GM19372 (cell line): Measurements from ENCODE around the gene HLA-DRB1.

Experiments
- ATAC-seq: cut with Tn5 transposase; IDR thresholded peaks from one replicate; pipeline ENCODE4 v1.9.1; 2021; ENCODE audit warnings: mild to moderate bottlenecking, low read depth, moderate library complexity; ENCODE audit not compliant: unreplicated experiment

The HLA-DRB1 gene

GRCh38 chr6:32565511-32565910 lies 24.1 kb downstream of the HLA-DRB1 start:
- no peak for ATAC-seq

GRCh38 chr6:32562940-32563339 lies 26.7 kb downstream of the HLA-DRB1 start:
- ATAC-seq, result no peak

- ATAC-seq, result no peak
Observed at GRCh38 chr6:32559747-32560146, 29.9 kb downstream of the HLA-DRB1 start.

- no peak for ATAC-seq
Observed at GRCh38 chr6:32558426-32559057, 31.1 kb downstream of the HLA-DRB1 start.

GRCh38 chr6:32554116-32554965 lies 35.3 kb downstream of the HLA-DRB1 start:
- no peak for ATAC-seq

- no peak for ATAC-seq
Observed at GRCh38 chr6:32553037-32553742, 36.5 kb downstream of the HLA-DRB1 start.

- ATAC-seq, result no peak
Observed at GRCh38 chr6:32551410-32551809, 38.2 kb downstream of the HLA-DRB1 start.

- ATAC-seq, result no peak
Observed at GRCh38 chr6:32539839-32540238, 49.8 kb downstream of the HLA-DRB1 start.

GRCh38 chr6:32530431-32530793 lies 59.2 kb downstream of the HLA-DRB1 start:
- ATAC-seq, result peak; percentile 45

GRCh38 chr6:32529697-32530430 lies 59.8 kb downstream of the HLA-DRB1 start, which contains the start of gene HLA-DRB5:
HLA-DRB5 (minus strand) TSS chr6:32530287; CDS start chr6:32530224, 63 bp downstream.
- ATAC-seq, result peak; percentile 61
